HG03571 (cell line): Measurements from ENCODE around the gene PRR23C.
"Not testable (repeated sequence)": the region's sequence is repeated elsewhere in the genome, so short reads cannot be mapped to it uniquely, and the experiment has no call there.

Source experiments
- ATAC-seq: cut with Tn5 transposase; IDR thresholded peaks from one replicate; pipeline ENCODE4 v1.9.1; 2021; ENCODE audit not compliant: unreplicated experiment

Gene PRR23C

DNA sequence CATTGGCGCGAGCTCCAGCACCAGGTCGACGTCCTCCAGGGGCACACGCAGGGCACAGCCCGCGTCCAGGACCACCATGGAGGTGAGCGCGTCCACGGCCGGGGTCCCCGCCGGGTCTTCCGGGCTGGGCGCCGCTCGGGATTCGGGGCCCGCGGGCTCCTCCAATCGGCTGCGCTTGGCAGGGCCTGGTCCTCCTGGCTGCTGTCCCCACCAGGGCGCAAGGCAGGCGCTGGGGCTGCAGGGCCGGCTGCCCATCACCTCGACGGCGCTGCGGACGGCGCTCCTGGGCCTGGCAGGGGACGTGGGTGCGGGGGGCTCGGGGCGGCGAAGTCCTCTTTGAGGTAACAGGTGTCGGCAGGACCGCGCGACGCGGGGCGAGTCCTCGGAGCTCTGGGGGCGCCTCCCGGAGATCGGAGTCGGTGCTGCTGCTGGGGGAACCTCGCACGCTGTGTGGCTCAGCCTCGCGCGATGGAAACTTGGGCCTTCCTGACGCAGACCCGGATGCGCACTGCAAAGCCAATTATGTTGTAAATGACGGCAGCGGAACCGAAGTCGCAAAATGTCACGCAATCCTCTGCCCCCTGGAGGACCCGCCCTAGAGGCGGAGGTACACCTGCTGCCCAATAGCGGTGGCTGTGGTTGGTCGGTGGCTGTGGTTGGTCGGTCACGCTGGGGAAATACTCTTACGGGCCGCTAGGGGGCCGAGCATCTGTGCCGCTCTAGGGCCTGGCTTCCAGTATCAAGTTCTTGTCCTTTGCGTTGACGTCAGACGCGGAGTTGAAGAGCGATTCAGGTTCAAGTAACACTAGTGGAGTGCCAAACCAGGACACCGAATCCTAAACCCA, at the start of gene PRR23C:
Gene PRR23C (minus strand): TSS at position 527 of the 845 bp plus-strand sequence. CDS start 272 bp downstream, at position 255.
- no peak for ATAC-seq

DNA sequence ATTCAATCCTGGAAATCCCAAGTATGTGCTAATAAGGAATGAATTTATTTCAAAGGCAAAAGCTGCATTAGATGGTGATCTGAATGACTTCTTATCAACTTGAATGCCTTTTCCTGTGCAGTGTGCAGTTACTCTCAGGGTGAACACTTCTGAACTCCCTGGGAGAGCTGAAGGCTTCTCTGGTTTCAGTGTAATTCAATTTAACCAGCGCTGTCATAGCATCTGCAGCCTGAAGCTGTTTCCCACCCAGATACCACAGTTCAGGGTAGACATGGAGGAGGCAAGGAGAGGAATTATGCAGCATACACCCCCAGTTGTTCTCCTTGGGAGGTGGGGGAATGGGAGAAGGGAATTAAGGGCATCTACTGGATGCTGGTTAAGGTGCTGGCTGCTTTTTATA, 49.1 kb upstream of the PRR23C start:
- no peak for ATAC-seq

DNA sequence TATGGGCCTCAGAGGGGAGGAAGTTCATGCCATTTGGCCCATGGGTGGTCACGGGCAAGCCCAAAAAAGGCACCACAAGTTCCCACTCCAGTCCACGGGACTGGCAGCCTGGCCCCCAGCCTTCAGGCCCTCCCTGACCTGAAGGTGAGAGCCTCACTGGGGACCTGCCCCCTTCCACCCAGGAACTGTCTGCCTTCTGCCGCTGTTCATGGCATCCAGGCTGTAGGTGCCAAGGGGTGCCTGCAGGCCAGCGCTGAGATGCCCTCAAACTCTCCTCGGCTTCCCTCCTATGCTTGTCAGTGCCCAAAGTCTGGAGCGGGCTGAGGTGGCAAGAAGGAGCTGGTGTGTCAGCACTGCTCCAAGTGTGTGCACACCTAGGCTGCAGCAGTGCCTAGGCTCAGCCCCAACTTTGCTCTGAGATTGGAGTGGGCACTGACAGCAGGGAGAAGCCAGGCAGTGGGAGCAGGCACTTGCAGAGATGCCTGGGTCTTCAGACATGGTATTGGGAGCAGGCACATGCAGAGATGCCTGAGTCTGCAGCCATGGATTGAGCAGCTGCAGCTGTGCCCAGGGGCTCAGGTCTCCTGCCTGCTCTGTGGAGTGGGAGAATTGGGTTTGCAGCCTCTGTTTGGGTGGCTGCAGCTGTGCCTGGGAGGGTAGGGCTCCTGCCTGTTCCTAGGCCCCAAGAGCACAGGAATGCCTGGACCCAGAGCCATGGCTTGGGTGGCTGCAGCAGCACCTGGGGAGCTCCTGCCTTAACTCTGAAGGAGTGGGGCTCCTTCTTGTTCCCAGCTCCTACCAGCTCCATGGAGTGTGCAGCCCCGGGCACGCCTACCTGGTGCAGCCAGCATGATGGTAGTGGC, 44.0 kb upstream of the PRR23C start:
- no peak for ATAC-seq

DNA sequence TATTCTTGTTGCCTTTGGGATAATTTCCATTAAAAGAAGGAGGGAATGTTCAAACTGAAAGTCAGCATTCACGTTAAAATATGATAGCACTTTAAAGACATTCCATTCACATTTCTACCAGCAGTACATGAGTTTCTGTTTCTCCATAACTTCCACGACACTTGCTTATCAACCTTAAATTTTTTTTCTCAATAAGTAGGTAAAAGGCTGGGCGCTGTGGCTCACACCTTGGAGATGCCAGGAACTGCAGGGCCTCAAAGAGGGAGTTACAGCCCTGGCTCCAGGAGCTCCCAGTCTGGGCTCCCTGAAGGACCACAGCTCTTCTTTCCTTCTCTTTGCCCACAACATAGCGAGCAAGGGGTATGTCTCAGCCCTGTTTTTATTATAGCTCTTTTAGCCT, 42.9 kb upstream of the PRR23C start:
- ATAC-seq = no peak

DNA sequence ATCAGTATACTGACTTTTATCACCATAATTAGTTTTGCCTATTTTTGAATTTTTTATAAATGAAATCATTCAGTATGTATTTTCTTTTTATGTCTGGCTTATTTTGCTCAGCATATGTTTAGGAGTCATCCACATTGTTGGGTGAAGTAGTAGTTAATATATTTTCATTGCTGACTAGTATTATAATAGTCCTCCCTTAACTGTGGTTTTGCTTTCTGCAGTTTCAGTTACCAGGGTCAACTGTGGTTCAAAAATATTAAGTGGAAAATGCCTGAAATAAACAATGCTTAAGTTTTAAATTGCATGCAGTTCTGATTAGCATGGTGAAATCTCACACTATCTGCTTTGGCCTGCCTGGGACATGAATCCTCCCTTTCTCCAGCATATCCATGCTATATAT, 39.5 kb upstream of the PRR23C start:
- ATAC-seq = no peak

DNA sequence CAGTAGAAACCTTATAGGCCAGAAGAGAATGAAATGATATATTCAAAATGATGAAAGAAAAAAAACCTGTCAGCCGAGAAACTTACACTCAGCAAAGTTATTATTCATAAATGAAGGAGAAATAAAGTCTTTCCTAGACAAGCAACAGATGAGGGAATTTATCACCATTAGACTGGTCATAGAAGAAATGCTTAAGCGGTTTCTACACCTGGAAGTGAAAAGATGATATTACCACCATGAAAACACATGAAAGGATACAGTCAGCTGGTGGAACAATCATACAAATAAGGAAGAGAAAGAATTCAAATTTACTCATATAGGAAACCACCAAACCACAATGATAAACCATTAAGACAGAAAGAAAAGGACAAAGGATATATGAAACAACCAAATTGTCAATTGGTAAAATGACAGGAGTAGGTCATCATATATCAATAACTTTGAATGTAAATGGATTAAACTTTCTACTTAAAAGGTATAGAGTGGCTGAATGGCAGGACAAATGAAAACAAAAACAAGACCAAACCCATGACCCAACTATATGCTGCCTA, 29.9 kb upstream of the PRR23C start:
- no peak for ATAC-seq

DNA sequence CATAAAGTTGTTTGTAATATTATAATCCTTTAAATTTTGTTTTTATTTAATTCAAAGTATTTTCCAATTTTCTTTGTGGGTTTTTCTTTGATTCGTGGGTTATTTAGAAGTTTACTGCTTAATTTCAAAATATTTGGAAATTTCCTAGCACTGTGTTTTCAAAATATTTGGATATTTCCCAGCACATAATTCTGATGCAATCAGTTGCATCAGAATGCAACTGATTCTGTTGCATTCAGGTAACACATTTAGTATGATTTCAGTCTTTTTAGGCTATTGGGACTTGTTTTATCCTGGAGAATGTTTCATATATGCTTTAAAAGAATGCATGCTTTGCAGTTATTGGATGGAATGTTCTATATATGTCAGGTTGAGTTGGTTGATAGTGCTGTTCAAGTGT, 18.2 kb upstream of the PRR23C start:
- no peak for ATAC-seq

DNA sequence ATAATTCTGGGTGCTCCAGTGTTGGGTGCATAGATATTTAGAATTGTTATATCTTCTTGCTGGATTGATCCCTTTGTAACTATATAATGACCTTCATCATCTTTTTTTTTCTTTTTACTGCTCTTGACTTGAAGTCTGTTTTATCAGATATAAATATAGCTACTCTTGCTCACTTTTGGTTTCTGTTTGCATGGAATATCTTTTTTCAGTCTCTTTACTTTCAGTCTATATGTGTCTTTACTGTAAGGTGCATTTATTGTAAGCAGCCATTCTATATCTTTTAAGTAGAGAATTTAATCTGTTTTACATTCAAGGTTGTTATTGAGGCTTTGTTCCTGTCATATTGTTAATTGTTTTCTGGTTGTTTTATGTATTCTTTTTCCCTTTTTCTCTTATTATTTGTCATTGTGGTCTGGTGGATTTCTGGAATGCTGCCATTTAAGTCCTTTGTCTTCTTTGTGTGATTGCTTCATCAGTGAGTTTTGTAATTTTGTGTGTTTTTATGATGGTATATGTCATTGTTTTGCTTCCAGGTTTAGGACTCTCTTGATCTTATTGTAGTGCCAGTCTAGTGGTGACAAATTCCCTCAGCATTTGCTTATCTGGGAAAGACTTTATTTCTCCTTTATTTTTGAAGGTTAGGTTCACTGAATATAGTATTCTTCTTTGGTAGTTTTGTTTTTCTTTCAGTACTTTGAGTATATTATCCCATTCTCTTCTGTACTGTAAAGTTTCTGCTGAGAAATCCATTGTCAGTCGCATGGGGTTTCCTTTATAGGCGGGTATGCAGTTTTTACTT, 8.3 kb upstream of the PRR23C start:
- no peak for ATAC-seq

DNA sequence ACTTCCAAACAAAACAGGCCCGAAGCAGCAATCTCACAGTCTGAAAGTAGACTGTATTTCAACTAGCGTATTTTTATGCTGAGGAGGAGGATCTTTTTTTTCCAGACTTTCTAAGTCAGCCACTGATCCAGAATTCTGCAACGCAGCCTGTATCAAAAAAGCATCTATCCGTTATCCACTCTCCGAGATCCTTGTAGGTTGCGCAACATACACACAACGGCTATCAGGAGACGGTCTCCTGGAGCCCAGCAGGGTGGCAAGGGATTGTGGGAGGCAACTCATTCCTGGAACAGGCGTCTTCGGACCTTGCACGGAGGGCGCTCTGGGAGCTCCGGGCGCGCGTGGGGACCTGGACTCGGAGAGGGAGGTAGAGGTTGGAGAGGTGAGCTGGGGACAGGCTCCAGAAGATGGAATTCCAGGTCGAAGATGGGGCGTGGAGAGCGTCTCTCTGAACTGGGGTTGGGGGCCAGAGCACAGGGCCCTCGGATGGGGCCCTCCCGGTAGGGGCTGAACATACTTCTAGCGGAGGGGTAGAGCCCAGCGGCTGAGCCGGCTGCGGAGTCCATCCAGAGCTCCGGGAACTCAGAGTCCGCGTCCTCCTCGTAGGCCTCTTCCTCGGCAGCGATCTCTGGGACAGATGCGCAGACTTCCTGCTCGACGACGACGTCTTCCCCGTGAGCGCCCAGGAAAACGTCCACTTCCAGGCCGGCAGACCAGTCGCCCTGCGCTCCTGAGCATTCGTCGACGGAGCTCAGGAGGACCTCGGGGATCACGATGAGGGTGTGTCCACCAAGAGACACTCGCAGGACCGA, 932 bp downstream of the PRR23C start:
- no peak for ATAC-seq

DNA sequence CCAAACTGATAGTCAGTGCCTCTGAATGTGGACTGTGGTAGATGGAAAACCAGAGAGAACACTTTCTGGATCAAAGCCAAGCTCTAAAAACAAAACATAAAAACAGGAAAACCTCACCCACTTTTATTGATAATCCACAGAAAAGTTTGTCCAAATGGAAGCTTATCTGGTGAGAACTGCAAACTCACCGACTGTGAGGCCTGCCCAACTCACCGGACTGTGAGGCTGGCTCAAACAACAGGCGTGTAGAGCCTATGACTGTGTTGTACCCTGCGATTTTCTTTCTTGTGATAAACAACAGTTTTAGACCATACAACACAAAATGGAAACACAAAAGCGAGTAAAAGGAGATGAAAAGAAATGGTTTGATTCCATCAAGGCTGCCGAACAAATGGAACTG, 7.2 kb downstream of the PRR23C start:
- ATAC-seq = no peak

DNA sequence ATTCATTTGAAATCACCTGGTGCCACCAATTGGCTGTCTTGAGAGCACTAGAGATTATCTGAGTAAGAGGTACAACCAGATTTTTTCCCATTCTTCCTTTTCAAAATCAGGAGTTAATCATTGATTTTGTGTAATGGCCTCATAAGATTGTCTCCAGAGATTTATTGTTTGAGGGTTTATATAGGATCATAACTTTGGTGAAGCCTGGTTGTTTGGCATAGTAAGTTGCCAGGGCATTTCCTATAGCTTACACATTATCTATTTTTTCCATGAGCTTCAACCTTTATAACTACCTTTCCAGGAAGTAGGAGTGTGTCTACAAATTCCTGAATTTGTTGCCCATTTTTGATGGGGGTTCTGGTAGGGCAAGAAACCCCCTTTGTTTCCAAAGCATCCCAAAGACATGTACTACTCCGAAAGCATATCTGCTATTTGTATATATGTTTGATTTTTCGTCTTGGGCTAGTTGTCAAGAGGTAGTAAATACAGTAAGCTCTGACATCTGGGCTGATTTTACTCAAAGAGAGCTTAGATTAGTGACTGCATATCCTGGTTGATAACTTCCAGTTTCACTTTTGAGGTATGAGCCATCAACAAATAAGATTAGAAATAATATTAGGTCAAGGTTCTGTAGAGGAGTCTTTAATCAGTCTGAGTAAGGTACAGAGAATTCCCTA, 12.2 kb downstream of the PRR23C start:
- no peak for ATAC-seq

DNA sequence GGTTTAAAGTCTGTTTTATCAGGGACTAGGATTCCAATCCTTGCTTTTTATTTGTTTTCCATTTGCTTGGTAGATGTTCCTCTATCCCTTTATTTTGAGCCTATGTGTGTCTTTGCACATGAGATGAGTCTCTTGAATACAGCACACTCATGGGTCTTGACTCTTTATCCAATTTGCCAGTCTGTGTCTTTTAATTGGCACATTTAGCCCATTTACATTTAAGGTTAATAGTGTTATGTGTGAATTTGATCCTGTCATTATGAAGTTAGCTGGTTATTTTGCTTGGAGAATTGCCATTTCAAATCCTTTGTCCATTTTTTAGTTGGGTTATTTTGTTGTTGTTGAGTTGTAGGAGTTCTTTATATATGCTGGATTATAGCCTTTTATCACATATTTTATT, 14.1 kb downstream of the PRR23C start:
- not testable (repeated sequence) for ATAC-seq

DNA sequence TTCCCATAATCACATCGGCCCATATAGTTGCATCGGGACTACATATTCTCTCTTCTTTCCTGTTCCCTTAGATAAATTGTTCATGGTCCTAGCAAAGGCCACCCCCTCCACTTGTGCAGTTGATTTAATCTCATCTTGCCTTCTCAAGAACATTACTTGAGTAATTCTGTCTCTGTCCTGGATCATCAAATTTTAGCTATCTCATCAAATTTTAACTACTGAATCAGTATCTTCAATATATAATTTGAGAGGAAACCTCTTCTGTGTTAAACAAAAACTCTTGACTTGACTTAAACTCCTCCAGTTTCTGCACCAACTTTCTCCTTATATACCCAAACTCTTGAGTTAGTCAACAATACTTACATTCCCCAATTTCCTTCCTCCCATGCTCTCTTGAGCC, 19.7 kb downstream of the PRR23C start:
- no peak for ATAC-seq

DNA sequence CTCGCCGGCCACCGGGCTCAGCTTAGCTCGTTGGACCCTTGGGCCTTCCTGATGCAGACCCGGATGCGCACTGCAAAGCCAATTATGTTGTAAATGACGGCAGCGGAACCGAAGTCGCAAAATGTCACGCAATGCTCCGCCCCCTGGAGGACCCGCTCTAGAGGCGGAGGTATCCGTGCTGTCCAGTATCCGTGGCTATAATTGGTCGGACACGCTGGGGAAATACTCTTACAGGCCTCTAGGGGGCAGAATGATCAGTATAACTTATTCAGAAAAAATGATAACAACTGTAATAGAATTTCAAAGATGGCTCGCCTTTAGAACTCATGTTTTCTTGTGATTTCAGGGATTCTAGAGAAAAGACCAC, 23.8 kb downstream of the PRR23C start, which contains the start of gene PRR23B:
Gene PRR23B (minus strand): TSS at position 59 of the 367 bp plus-strand sequence. CDS start 265 bp downstream, outside the sequence.
- no peak for ATAC-seq

DNA sequence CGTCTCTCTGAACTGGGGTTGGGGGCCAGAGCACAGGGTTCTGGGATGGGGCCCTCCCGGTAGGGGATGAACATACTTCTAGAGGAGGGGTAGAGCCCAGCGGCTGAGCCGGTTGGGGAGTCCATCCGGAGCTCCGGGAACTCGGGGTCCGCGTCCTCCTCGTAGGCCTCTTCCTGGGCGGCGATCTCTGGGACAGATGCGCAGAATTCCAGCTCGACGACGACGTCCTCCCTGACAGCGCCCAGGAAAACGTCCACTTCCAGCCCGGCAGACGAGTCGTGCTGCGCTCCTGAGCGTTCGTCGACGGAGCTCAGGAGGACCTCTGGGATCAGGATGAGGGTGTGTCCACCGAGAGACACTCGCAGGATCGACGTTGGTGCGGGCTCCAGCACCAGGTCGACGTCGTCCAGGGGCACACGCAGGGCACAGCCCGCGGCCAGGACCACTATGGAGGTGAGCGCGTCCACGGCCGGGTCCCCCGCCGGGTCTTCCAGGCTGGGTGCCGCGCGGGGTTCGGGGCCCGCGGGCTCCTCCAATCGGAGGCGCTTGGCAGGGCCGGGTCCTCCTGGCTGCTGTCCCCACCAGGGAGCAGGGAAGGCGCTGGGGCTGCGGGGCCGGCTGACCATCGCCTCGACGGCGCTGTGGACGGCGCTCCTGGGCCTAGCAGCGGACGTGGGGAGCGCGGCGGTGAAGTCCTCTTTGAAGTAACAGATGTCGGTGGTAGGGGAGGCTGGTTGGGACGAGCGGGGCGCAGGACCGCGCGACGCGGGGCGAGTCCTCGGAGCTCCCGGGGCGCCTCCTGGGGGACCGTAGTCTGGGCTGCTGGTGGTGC, 24.4 kb downstream of the PRR23C start:
- no peak for ATAC-seq

DNA sequence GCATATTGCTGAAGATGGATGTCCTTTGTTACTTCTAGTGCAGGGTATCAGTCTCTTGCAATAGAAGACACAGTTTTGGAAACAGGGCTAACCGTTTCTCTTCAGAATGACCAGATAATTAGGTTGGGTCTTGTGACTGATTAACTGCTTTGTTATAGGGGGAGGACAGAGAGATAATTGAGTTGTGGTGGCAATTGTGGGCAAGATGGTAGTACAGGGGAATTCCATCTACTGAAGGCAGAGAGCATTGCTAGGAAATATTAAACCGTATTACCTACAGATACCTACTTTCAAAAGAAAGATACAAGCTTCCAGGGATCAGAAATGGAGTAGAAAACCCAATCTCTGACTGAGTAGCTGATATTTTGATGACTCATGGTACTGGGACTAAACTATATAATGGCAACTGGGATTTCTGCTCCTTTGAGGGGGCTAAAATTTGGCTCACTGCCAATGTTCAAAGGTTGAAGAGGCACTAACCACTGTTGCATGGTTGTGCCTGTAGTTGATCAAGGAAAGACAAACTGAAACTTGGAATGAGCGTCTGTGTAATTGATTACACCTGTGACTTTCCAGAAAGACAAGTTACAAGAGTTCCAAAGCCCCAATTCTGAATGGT, 28.2 kb downstream of the PRR23C start:
- ATAC-seq = no peak

DNA sequence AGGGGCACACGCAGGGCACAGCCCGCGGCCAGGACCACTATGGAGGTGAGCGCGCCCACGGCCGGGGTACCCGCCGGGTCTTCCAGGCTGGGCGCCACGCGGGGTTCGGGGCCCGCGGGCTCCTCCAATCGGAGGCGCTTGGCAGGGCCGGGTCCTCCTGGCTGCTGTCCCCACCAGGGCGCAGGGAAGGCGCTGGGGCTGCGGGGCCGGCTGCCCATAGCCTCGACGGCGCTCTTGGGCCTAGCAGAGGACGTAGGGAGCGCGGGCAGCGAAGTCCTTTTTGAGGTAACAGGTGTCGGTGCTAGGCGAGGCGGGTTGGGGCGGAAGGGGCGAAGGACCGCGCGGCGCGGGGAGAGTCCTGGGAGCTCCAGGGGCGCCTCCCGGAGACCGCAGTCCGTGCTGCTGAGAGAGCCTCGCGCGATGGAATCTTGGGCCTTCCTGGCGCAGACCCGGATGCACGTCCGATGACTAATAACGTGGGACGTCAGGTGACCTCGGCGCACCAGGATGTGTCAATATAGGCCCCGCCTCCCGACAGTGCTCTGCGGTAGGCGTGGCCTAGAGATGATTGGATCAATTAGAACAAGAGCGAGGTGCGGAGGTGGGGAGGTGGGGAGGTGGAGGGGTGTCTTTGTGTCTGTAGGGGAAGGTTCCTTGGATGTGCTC, 38.5 kb downstream of the PRR23C start, which contains the start of gene PRR23A:
Gene PRR23A (minus strand): TSS at position 218 of the 666 bp plus-strand sequence. CDS start 0 bp downstream, at position 218.
- no peak for ATAC-seq
